ENCODE measurements around the gene PCBP4. TPM values are rescaled to one million over a fixed set of nuclear protein-coding genes. Genes with fewer than 3 reads are reported as not detected.
"Not testable (repeated sequence)": the region's sequence is repeated elsewhere in the genome, so short reads cannot be mapped to it uniquely, and the experiment has no call there.

Gene PCBP4
- total RNA-seq, 1 donor from 2014 or later: 14.2 TPM

GRCh38 chr3:51940648-51941462, 26.4 kb downstream of the PCBP4 start:
- no peak for DNase-seq (ENCODE audit: low spot score)

DNA sequence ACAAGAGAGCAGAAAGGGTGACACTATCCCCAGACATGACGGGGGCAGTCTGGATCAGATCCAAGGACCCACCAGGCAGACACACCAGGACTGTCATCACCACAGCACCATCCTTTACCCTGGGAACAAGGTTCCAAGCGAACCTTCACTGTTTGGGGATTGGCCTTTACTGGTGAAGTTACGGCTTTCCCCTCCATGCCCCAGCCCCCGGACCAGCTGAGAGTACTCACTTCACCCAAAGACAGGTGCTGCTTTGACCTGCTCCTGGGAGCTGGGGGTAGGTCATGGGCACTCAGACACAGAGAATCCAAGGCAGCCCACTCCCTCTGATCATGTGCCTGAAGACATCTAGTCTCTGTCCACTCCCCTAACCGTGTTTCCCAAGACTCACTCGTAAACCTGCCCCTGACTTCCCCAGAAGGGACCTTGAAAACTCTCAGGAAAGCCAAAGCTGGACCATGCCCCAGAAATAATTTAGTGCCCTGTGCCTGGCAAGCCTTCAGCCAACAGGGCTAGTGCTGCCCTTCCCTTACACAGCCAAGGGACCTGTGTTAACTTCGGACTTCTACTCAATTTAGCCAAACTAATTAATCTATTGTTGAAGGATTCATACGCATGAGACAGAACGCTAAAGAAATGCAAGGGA, 28.4 kb downstream of the PCBP4 start:
- DNase-seq (ENCODE audit: low spot score): no peak

GRCh38 chr3:51937611-51938450, 29.4 kb downstream of the PCBP4 start:
- no peak for DNase-seq (ENCODE audit: low spot score)

DNA sequence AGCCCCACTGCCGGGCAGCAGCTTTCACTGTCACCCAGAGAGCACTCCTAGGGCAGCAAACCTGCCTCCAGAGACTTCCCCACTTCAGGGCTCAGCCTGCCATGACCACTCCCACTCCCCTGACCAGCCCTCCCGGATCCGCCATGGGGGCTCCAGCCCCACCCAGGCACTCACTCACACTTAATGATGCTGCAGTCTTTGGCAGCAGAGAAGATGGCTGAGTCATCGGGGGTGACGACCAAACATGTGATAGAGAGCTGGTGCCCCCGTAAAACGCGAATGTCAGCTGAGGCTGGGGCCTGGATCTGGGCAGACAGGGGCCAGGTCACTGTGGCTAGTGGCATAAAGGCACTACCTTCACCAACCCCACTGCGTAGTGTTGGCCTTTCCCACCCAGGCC, 30.2 kb downstream of the PCBP4 start:
- DNase-seq (ENCODE audit: low spot score): no peak

- DNase-seq (ENCODE audit: low spot score): no peak
Measured at GRCh38 chr3:51935886-51936755, 31.1 kb downstream of the PCBP4 start.

DNA sequence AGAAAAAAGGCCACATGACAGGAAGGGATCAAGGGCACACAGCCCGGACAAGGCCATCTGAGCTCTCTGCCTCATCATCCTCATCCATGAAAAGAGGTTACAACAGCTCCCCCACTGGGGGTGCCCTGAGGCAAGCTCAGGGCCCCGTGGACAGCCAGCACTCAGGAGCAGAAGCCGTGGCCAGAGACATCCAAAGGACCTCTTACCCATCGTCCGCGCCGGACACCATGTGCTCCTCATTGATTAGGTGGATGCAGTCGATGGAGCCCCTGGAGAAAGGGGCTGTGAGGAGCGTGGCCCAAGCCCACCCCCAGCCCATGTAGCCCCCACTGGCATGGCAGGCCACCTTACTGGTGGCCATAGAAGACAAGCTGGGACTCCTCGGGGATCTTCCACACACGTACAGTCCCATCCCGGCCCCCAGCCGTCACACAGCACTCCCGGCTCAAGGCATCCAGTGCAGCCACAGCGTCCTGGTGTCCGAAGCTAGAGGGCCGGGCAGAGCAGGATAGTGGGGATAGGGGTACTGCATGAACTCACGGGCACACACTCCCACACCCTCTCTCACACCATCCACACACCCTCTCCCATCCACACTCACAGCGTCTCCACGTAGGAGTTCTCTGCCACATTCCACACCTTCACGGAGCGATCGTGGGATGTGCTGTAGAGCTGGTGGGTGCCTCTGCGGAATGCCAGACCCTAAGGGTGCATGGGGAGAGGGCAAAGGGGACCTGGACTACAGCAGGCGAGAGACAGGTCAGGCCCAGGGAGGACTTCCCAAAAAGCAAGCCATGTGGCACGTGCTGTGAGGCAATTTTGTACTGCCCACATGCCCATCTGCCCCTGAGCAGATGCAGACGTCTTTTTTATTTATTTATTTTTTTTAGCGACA, 32.0 kb downstream of the PCBP4 start:
- DNase-seq (ENCODE audit: low spot score): no peak

- DNase-seq (ENCODE audit: low spot score): no peak
Measured at GRCh38 chr3:51934139-51934850, 33.0 kb downstream of the PCBP4 start.

- DNase-seq (ENCODE audit: low spot score): no peak
Measured at GRCh38 chr3:51933471-51934138, 33.6 kb downstream of the PCBP4 start.

DNA sequence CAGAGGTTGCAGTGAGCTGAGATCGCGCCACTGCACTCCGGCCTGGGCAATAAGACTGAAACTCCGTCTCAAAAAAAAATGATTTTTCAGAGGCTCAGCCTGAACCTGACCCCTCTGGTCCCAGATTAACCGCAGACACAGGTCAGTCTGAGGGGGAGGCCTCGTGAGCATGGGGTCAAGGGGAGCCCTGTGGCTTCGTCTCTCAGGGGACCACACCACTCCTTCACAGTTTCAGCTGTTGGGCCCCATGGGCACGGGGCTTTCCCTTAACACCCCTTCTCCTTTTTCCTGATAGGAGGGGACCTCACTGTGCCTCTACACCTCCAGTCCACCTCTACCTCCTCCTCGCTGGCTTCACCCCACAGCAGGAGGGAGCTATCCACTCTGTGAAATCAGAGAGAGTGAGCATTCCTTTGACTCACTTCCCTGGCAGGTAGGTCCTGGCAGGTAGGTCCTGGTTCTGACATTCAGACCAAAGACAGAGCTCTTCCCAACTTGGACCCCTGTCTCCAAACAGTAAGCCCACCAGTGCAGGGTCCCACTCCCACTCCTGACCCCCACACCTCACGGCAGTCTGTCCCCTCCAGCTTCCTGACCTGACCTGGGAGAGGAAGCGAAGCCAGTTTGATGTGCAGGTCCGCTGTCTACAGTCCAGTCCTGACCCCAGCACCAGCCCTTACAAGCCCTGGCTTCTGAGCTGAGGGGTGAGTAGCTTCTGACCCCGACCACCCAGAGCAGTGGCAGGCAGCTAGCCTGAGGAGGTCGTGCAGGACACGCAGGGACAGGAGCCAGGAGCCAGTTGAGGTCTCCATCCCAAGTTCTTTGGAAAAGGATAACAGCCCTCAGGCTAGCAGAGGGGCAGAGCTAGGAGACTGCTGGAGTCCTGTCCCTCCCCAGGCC, 34.5 kb downstream of the PCBP4 start:
- DNase-seq (ENCODE audit: low spot score): no peak

GRCh38 chr3:51931756-51932155, 35.5 kb downstream of the PCBP4 start:
- no peak for DNase-seq (ENCODE audit: low spot score)

DNA sequence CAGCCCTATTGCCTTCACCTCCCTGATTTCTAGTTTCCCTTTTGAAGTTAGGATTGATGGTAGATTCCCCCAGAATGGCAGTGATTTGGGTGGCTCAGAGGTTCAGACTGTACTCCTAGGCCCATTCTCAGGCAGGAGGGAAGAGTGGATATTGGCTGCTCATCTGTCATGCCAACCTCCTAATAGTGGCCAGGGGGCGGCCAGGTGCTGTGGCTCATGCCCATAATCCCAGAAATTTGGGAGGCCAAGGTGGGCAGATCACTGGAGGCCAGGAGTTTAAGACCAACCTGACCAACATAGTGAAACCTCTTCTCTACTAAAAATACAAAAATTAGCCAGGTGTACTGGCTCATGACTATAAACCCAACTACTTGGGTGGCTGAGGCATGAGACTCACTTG, 36.8 kb downstream of the PCBP4 start:
- DNase-seq (ENCODE audit: low spot score): no peak

DNA sequence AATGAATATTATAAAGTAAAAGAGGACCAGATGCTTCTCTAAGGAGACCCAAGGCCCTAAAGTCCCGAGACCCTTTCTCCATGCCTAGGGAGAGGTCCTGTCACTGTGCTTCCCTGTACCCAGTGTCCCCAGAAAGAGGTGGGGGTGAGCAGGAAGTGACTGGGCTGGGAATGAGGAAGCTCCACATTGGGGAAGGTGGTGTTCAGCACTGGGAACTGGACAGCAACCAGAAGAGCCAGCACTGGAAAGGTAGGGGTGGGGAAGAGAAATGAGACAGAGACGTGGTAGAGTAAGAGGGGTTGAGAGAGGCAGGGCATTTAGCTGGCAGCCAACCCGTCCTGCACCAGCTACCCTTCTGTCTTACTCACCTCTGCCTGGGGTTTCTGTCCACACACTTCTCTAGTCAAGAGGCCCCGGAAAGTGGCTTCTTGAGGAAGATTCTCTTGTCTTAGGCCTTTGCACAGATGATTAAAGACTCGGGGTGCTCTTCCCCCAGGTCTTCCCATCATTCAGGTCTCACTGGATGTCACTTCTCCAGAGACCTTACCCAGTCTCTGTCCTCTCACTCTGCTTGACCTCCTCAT, 37.7 kb downstream of the PCBP4 start:
- DNase-seq (ENCODE audit: low spot score): no peak

DNA sequence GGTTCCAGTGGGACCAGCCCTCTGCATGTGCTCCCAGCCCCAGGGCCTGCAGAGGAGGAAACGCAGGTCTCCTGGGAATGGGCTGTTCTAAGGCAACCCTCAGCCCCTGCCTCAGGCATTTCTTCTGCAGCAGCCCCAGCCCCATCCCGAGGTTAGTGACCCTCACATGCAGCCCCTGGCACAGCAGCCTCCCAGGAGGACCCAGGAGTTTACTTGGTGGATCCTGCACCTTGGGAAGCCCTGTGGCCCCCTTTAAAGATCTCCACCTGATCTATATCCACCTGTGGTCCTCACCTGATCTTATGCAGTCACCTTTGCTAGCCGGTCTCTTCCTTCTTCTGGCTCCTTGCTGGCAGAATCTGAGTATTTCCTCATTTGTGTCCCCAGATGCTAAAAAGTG, 38.3 kb downstream of the PCBP4 start:
- DNase-seq (ENCODE audit: low spot score): not testable (repeated sequence)

DNA sequence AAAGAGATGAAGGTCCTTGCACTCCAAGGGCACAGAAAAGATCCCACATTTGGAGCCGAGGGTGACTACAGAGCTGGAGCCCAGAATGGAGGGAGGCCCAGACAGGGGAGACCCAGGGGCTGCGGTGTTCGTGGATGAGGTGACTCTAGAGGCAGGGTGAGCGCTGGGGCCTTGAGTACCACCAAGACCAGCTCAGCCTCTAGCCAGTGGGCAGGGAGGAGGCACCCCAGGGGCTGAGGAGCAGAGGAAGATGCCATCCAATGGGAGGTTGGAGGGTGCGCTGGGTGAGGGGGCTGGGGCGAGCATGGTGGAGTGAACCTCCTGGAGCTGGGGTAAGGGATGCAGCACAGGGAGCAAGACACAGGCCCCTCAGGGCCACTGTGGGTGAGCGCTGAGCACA, 38.8 kb downstream of the PCBP4 start:
- no peak for DNase-seq (ENCODE audit: low spot score)

DNA sequence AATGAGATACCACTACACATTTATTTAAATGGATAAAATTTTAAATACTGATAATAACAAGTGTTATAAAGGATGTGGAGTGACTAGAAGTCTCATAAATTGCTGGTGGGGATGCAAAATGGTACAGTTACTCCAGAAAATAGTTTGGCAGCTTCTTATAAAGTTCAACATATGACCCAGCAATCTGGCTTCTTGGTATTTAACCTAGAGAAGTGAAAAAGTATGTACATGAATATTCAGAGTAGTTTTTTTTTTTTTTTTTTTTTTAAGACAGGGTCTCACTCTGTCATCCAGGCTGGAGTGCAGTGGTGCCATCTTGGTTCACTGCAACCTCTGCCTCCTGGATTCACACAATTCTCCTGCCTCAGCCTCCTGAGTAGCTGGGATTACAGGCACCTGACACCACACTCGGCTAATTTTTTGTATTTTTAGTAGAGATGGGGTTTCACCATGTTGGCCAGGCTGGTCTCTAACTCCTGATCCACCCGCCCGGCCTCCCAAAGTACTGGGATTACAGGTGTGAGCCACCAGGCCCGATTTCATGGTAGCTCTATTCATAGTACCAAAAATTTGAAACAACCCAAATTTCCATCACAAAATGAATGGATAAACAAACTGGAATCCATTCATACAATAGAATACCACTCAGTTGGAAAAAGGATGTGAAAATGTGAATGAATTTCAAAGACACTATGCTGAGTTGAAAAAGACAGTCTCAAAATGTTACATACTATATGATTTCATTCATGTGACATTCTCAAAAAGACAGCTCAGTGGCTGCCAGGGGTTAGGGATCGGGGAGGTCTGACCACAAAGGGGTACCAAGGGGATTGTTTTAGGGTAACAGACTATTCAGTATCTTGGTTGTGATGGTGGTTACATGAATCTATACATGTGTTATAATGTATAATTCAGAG, 39.9 kb downstream of the PCBP4 start:
- DNase-seq (ENCODE audit: low spot score): no peak

GRCh38 chr3:51921081-51921578, 46.1 kb downstream of the PCBP4 start:
- no peak for DNase-seq (ENCODE audit: low spot score)

Data from umbilical cord (tissue), 2 donors.